ENCODE data around the gene NCOA7.
"Not testable (repeated sequence)": the region's sequence is repeated elsewhere in the genome, so short reads cannot be mapped to it uniquely, and the experiment has no call there.

Gene NCOA7

GRCh38 chr6:125795301-125795700 lies 4.5 kb downstream of the NCOA7 start:
- Histone ChIP-seq H3K4me1 (ENCODE audit: insufficient read depth, low read length) (peaks cover 9% of the 10 kb centered on the region), H3K4me3 (ENCODE audit: low read length) (no peak overlapping the region), H3K36me3 (ENCODE audit: insufficient read depth, low read depth, low read length) (no peaks in the 10 kb centered on the region), H3K27me3 (ENCODE audit: insufficient read depth, low read length) (peaks cover 7% of the 10 kb centered on the region), H3K27ac (ENCODE audit: low read length) (no peak overlapping the region), H3K9ac (ENCODE audit: low read depth, low read length) (no peak overlapping the region), H3K9me3 (ENCODE audit: insufficient read depth, low read depth, low read length) (no peaks in the 10 kb centered on the region)

DNA sequence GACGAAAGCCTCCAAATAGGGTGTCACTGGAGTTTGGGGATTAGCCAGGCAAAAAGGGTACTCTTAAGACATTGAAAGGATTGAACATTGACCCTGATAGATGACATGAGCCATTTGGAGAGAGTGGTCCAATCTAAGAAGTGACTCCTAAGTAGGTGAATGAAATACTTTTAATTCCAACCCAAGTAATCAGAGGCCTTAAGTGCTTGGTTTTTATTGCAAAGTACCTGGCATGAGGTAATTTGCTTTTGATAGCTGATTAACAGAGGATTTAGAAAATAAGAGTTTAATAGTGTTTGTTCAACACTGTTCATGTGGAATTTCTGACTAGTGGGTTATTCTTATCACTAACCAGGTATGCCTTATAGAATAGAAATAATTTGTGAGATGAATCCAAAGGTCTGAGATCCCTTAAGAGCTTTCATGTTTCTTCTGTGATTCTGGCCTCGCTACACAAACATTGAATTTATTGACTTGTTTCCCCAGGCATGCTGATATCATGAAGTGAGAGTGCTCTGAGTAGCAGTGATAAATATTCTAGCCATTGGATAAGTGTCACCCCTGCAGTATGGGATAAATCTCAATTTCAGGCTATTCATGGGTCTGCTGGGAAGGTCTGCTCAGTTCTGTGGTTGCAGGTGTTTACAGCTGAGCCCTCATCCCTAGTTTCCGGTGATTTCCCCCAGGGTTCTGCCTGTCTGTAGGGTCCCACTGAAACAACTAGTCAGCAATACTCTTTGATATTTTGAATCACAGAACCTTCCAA lies 6.5 kb downstream of the NCOA7 start:
- Histone ChIP-seq H3K36me3 (ENCODE audit: insufficient read depth, low read depth, low read length) (no peaks in the 10 kb centered on the region), H3K4me3 (ENCODE audit: low read length) (no peak overlapping the region), H3K27me3 (ENCODE audit: insufficient read depth, low read length) (peaks cover 1% of the 10 kb centered on the region; the same call in 1 of the 2 replicates), H3K27ac (ENCODE audit: low read length) (no peak overlapping the region), H3K9me3 (ENCODE audit: insufficient read depth, low read depth, low read length) (no peaks in the 10 kb centered on the region), H3K4me1 (ENCODE audit: insufficient read depth, low read length) (peaks cover 3% of the 10 kb centered on the region), H3K9ac (ENCODE audit: low read depth, low read length) (no peak overlapping the region)

- H3K9ac ChIP-seq (ENCODE audit: low read depth, low read length): no peak overlapping the region
- H3K4me3 ChIP-seq (ENCODE audit: low read length): no peak overlapping the region
- H3K27ac ChIP-seq (ENCODE audit: low read length): no peak overlapping the region
- H3K9me3 ChIP-seq (ENCODE audit: insufficient read depth, low read depth, low read length): no peaks in the 10 kb centered on the region
- no peaks in the 10 kb centered on the region for H3K36me3 ChIP-seq (ENCODE audit: insufficient read depth, low read depth, low read length)
- peaks cover 3% of the 10 kb centered on the region for H3K4me1 ChIP-seq (ENCODE audit: insufficient read depth, low read length)
- H3K27me3 ChIP-seq (ENCODE audit: insufficient read depth, low read length): no peaks in the 10 kb centered on the region
Observed at GRCh38 chr6:125797886-125798444, 7.2 kb downstream of the NCOA7 start.

GRCh38 chr6:125798734-125799508 lies 8.2 kb downstream of the NCOA7 start:
- Histone ChIP-seq H3K27ac (ENCODE audit: low read length) (no peak overlapping the region), H3K36me3 (ENCODE audit: insufficient read depth, low read depth, low read length) (no peaks in the 10 kb centered on the region), H3K4me3 (ENCODE audit: low read length) (no peak overlapping the region), H3K4me1 (ENCODE audit: insufficient read depth, low read length) (no peaks in the 10 kb centered on the region; the same call in 1 of the 2 replicates), H3K27me3 (ENCODE audit: insufficient read depth, low read length) (no peaks in the 10 kb centered on the region), H3K9ac (ENCODE audit: low read depth, low read length) (no peak overlapping the region), H3K9me3 (ENCODE audit: insufficient read depth, low read depth, low read length) (no peaks in the 10 kb centered on the region)

DNA sequence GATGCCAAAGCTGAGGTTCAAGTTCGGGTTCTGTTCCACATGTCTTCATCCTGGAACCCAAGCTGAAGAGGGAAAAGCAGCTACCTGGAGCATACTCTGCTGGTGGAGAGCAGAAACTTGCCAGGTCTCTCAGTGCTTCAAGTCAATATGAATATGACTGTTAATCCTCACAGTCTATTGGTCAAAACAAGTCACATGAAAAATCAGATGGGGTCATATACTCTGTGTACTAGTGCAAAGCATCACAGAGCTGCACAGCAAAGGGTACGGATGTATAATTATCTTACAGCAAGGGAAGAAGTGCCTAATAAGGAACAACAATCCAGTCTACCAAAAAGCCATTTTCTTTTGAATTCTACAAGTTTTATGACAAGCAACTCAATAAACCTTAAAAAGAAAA lies 11.6 kb downstream of the NCOA7 start:
- Histone ChIP-seq H3K27me3 (ENCODE audit: insufficient read depth, low read length) (no peaks in the 10 kb centered on the region), H3K9ac (ENCODE audit: low read depth, low read length) (no peak overlapping the region), H3K36me3 (ENCODE audit: insufficient read depth, low read depth, low read length) (no peaks in the 10 kb centered on the region), H3K27ac (ENCODE audit: low read length) (no peak overlapping the region), H3K4me3 (ENCODE audit: low read length) (no peak overlapping the region), H3K4me1 (ENCODE audit: insufficient read depth, low read length) (no peaks in the 10 kb centered on the region; the same call in 1 of the 2 replicates), H3K9me3 (ENCODE audit: insufficient read depth, low read depth, low read length) (no peaks in the 10 kb centered on the region)

GRCh38 chr6:125802943-125803377 lies 12.2 kb downstream of the NCOA7 start:
- no peak overlapping the region for H3K27ac ChIP-seq (ENCODE audit: low read length)
- H3K36me3 ChIP-seq (ENCODE audit: insufficient read depth, low read depth, low read length): no peaks in the 10 kb centered on the region
- no peaks in the 10 kb centered on the region for H3K27me3 ChIP-seq (ENCODE audit: insufficient read depth, low read length)
- no peak overlapping the region for H3K9ac ChIP-seq (ENCODE audit: low read depth, low read length)
- H3K4me3 ChIP-seq (ENCODE audit: low read length): no peak overlapping the region
- no peaks in the 10 kb centered on the region; the same call in 1 of the 2 replicates for H3K4me1 ChIP-seq (ENCODE audit: insufficient read depth, low read length)
- H3K9me3 ChIP-seq (ENCODE audit: insufficient read depth, low read depth, low read length): no peaks in the 10 kb centered on the region

DNA sequence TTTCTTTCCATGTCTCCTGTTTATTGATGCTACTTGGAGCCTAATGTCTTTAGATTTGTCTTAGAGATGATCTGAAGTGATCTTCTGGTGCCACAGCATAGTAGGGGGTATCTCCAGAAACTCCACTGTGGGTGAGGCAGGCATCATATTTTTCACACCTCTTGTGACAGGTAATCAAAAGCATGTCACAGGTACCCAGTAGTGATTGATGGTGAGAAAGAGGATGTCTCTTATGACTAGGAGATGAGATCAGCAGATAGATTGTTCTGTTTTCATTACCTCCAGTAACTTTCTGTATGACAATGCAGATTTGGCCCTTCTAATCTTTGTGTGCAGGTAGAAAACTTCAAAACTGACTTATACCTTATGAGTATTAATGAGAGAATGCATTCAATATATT lies 13.5 kb downstream of the NCOA7 start:
- Histone ChIP-seq H3K36me3 (ENCODE audit: insufficient read depth, low read depth, low read length) (no peaks in the 10 kb centered on the region), H3K9ac (ENCODE audit: low read depth, low read length) (no peak overlapping the region), H3K4me3 (ENCODE audit: low read length) (no peak overlapping the region), H3K4me1 (ENCODE audit: insufficient read depth, low read length) (no peaks in the 10 kb centered on the region), H3K27ac (ENCODE audit: low read length) (no peak overlapping the region), H3K27me3 (ENCODE audit: insufficient read depth, low read length) (no peaks in the 10 kb centered on the region), H3K9me3 (ENCODE audit: insufficient read depth, low read depth, low read length) (no peaks in the 10 kb centered on the region)

DNA sequence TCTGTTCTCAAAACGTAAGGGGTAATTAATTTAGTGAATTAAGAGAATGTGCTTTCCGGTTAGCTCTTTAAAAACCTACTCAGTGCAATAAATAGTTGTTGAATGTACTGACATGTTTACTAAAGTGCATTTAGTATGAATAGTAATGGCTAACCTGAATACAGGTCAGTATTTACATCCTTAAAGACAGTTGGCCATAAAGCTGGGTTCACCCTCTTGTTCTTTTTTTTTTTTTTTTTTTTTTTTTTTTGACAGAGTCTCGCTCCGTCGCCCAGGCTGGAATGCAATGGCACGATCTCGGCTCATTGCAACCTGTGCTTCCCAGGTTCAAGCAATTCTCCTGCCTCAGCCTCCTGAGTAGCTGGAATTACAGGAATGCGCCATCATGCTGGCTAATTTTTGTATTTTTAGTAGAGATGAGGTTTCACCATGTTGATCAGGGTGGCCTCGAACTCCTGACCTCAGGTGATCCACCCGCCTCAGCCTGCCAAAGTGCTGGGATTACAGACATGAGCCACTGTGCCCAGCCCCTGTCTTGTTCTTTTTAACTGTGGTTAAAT lies 14.2 kb downstream of the NCOA7 start:
- H3K27ac ChIP-seq (ENCODE audit: low read length); H3K9ac ChIP-seq (ENCODE audit: low read depth, low read length); H3K9me3 ChIP-seq (ENCODE audit: insufficient read depth, low read depth, low read length); H3K4me1 ChIP-seq (ENCODE audit: insufficient read depth, low read length); H3K4me3 ChIP-seq (ENCODE audit: low read length); H3K27me3 ChIP-seq (ENCODE audit: insufficient read depth, low read length); H3K36me3 ChIP-seq (ENCODE audit: insufficient read depth, low read depth, low read length): not testable (repeated sequence)

DNA sequence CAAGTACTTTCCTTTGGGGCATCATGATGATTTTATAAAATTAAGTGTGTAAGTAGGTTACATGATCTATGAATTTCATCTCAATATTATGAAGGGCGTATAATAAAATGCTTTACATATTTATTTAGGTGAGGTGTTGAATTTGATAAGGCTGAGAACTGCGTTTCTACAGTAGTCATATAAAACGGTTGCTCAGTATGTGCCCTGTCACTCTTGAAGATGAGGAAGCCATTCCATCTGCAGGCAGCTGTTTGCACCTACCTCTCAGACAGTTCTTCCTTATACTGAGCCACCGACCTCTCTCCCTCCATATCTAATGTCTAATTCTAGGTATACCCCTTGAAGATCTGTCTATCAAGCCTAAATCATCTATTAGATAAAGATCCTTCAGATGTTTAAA lies 16.1 kb downstream of the NCOA7 start:
- Histone ChIP-seq H3K4me1 (ENCODE audit: insufficient read depth, low read length) (no peaks in the 10 kb centered on the region), H3K27ac (ENCODE audit: low read length) (no peak overlapping the region), H3K9ac (ENCODE audit: low read depth, low read length) (no peak overlapping the region), H3K27me3 (ENCODE audit: insufficient read depth, low read length) (no peaks in the 10 kb centered on the region), H3K4me3 (ENCODE audit: low read length) (no peak overlapping the region), H3K9me3 (ENCODE audit: insufficient read depth, low read depth, low read length) (no peaks in the 10 kb centered on the region), H3K36me3 (ENCODE audit: insufficient read depth, low read depth, low read length) (no peaks in the 10 kb centered on the region)

GRCh38 chr6:125807293-125807692 lies 16.5 kb downstream of the NCOA7 start:
- Histone ChIP-seq H3K9ac (ENCODE audit: low read depth, low read length) (no peak overlapping the region), H3K27ac (ENCODE audit: low read length) (no peak overlapping the region), H3K27me3 (ENCODE audit: insufficient read depth, low read length) (no peaks in the 10 kb centered on the region), H3K9me3 (ENCODE audit: insufficient read depth, low read depth, low read length) (no peaks in the 10 kb centered on the region), H3K4me1 (ENCODE audit: insufficient read depth, low read length) (no peaks in the 10 kb centered on the region), H3K36me3 (ENCODE audit: insufficient read depth, low read depth, low read length) (no peaks in the 10 kb centered on the region), H3K4me3 (ENCODE audit: low read length) (no peak overlapping the region)

DNA sequence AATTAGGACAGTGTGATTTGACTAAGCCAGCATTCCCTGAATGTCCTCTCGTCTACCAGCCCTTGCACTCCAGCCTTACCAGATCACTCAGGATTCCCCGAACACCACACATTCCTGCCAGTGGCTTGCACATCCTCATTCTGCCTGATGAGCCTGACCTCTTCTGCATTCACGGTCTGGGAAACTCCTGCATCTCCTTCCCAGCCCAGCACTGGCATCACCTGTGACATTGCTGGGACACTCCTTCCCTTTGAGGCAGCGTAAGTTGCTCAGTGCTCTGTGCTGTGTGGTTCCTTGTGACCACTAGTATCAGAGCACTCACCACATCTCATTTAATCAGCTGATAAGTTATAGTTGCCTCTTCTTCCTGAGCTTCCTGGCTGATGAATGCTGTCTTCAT lies 17.3 kb downstream of the NCOA7 start:
- Histone ChIP-seq H3K27ac (ENCODE audit: low read length) (no peak overlapping the region), H3K36me3 (ENCODE audit: insufficient read depth, low read depth, low read length) (no peaks in the 10 kb centered on the region), H3K9ac (ENCODE audit: low read depth, low read length) (no peak overlapping the region), H3K9me3 (ENCODE audit: insufficient read depth, low read depth, low read length) (no peaks in the 10 kb centered on the region), H3K27me3 (ENCODE audit: insufficient read depth, low read length) (no peaks in the 10 kb centered on the region), H3K4me1 (ENCODE audit: insufficient read depth, low read length) (no peaks in the 10 kb centered on the region), H3K4me3 (ENCODE audit: low read length) (no peak overlapping the region)
